ENCODE results near the gene NOL9.
"Not testable (repeated sequence)": the region's sequence is repeated elsewhere in the genome, so short reads cannot be mapped to it uniquely, and the experiment has no call there.

NOL9 gene

DNA sequence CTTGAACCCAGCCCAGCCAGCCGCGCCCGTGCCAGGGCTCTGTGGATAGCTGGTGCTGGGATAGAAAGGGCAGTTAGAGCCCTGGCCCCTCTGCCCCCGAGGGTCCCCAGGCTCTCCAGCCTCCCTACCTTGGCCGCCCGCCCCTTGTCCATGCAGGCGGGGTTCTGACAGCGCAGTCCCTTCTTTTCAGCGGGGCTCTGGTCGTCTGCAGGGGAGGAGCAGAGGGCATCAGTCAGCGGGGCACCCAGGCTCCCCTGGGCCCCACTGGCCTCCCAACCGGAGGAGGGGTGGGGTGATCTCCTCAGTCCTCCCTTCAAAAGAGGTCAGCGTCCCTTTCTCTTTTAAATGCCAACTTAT lies 58.0 kb downstream of the NOL9 start:
- H3K4me3 ChIP-seq (ENCODE audit: low read depth, low read length): no peak overlapping the region
- TF ChIP-seq, protein P1, sequence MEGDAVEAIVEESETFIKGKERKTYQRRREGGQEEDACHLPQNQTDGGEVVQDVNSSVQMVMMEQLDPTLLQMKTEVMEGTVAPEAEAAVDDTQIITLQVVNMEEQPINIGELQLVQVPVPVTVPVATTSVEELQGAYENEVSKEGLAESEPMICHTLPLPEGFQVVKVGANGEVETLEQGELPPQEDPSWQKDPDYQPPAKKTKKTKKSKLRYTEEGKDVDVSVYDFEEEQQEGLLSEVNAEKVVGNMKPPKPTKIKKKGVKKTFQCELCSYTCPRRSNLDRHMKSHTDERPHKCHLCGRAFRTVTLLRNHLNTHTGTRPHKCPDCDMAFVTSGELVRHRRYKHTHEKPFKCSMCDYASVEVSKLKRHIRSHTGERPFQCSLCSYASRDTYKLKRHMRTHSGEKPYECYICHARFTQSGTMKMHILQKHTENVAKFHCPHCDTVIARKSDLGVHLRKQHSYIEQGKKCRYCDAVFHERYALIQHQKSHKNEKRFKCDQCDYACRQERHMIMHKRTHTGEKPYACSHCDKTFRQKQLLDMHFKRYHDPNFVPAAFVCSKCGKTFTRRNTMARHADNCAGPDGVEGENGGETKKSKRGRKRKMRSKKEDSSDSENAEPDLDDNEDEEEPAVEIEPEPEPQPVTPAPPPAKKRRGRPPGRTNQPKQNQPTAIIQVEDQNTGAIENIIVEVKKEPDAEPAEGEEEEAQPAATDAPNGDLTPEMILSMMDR (IDR thresholded peaks at IDR 0.05; ENCODE audit: borderline replicate concordance, insufficient read depth, low read depth, low read length): no peak

DNA sequence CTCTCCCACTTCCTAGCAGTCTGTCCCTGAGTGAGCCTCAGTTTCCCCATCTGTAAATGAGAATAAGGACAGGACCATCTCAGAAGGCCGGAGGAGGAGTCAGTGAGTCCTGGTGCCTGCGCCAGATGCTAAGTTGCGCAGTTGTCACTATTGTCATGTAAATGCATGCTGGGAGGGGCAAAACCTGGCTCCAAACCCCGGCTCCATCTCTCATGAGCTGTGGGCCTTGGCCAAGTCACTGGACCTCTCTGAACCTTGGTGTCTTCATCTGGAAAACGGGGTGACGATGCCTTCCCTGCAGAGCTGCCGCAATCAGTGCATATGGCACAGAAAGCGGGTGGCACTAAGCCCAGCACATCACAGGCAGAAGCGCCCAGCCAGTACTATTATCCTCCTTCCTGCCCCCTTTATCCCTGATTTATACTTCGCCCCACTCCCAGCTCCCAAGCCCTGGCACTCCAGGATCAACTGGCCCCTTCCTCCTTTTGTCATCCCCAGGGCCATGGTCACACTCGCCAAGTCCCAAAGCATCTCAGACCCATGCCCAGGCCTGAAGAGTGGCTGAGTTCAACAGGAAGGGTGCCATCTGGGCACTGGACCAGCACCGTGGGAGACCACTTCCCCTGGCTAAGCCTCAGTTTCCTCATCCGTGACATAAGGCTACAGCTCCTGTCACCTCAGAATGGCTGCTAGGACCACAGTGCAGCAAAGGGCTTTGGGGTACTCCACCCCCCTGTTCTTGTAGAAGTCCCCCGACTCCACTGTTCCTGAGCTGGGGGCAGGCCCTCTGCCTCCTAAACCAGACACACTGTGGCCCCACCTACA lies 58.6 kb downstream of the NOL9 start:
- no peak overlapping the region for H3K4me3 ChIP-seq (ENCODE audit: low read depth, low read length)
- TF ChIP-seq, protein P1 (IDR thresholded peaks at IDR 0.05; ENCODE audit: borderline replicate concordance, insufficient read depth, low read depth, low read length): no peak

- TF ChIP-seq, protein P1 (IDR thresholded peaks at IDR 0.05; ENCODE audit: borderline replicate concordance, insufficient read depth, low read depth, low read length): no peak
- H3K4me3 ChIP-seq (ENCODE audit: low read depth, low read length): no peak overlapping the region
Observed at GRCh38 chr1:6495041-6495441, 59.3 kb downstream of the NOL9 start.

DNA sequence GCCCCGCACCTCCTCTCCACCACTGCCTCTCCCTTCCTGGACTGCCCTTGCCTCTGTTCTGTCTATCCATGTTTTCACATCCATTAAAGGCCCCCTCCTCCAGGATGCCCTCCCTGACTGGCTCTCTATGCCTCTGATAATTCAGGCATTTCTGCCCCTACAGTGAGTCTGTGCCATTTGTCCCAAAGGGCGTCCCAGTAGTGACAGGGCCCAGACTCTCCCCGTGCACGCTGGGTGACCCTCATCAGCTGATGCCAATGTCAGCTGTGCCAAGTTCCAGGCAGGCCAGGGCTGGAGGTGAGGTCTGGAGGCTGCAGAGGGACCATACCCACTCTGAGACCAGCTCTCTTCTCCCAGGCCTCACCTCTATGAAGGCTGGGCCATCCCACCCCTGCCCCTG lies 59.7 kb downstream of the NOL9 start:
- TF ChIP-seq, protein P1 (IDR thresholded peaks at IDR 0.05; ENCODE audit: borderline replicate concordance, insufficient read depth, low read depth, low read length): no peak
- no peak overlapping the region for H3K4me3 ChIP-seq (ENCODE audit: low read depth, low read length)

DNA sequence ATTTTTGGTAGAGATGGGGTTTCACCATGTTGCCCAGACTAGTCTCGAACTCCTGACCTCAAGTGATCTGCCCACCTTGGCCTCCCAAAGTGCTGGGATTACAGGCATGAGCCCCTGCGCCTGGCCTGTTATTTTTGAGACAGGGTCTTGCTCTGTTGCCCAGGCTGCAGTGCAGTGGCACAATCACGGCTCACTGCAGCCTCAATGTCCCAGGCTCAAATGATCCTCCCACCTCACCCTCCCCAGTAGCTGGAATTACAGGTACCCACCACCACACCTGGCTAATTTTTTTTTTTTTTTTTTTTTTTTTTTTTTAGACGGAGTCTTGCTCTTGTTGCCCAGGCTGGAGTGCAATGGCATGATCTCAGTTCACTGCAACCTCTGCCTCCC lies 60.5 kb downstream of the NOL9 start:
- not testable (repeated sequence) for H3K4me3 ChIP-seq (ENCODE audit: low read depth, low read length)

DNA sequence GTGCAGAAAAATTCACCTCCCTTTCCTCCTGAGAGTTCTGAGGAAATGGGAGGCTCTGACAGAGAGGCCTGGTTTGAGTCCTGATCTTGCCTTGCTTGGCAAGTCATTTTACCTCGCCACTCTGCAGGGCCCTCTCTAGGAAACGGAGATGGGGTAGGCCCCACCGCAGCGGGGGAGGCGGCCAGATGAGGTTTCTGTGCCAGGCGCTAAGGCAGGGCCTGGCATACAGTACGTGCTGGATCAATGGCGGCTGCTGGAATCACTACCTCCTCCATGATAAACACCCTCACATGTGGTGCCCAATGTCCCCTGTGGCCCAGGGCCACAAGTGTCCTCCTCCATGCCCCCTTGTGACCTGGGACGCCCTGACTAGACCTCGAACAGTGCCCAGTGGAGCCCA lies 62.3 kb downstream of the NOL9 start:
- TF ChIP-seq, protein P1 (IDR thresholded peaks at IDR 0.05; ENCODE audit: borderline replicate concordance, insufficient read depth, low read depth, low read length): no peak
- no peak overlapping the region for H3K4me3 ChIP-seq (ENCODE audit: low read depth, low read length)

DNA sequence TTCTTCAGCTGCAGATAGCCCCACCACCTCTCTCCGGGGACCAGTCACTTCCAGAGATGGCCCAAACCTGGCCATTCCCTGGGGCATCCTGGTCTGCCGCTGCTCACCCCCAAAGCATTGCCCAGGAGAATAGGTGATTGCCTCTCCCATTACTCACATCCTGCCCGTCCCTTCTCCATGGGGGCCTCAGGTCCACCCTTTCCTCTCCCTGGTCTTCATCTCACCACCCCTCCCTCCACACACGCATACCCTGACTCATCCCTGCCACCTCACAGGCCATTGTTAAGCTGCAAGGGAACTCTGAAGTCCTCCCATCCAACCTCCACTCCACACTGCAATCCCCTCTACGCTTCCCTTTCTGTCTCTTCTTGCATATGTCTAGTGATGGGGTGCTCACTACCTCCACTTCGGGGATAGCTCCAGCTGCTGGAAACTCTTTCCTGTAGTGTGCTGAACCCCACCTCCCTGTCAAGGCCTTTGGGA lies 62.8 kb downstream of the NOL9 start, which contains the start of gene PLEKHG5:
TSS of gene PLEKHG5 (minus strand) at position 188 of the 483 bp plus-strand sequence. CDS start 14,096 bp downstream, outside the sequence.
- TF ChIP-seq, protein P1 (IDR thresholded peaks at IDR 0.05; ENCODE audit: borderline replicate concordance, insufficient read depth, low read depth, low read length): no peak
- H3K4me3 ChIP-seq (ENCODE audit: low read depth, low read length): peak within 1 kb of the TSS; percentile 80

All from GM12875 (cell line).